K562 (cell line): ENCODE data around the gene NPR2. TPM values are rescaled to one million over a fixed set of nuclear protein-coding genes. Genes with fewer than 3 reads are reported as not detected.
A peak's percentile ranks its signal among the peaks of the same experiment; 100 is the strongest.

Experiments
- ATF4 ChIP-seq: fragments of 450-650 bp; formaldehyde crosslinking; IDR thresholded peaks from 2 replicates; pipeline ENCODE4 v1.4.0; 2022; ENCODE audit warnings: mild to moderate bottlenecking, moderate library complexity
- ATF7 ChIP-seq: fragments of 450-650 bp; IDR thresholded peaks from 2 replicates; pipeline ENCODE4 v1.7.1; 2014; ENCODE audit warnings: mild to moderate bottlenecking, moderate library complexity
- BDP1 ChIP-seq: IDR thresholded peaks from 3 replicates; pipeline ENCODE4 v1.6.1; 2011; ENCODE audit not compliant: insufficient read length, insufficient read depth
- ETV5 ChIP-seq: sonication (generic); formaldehyde crosslinking; IDR thresholded peaks from 2 replicates; pipeline ENCODE4 v1.4.0; 2020; ENCODE audit warnings: low read depth, mild to moderate bottlenecking, missing genetic modification reagents
- GTF2B ChIP-seq: IDR thresholded peaks from 2 replicates; pipeline ENCODE4 v1.6.1; 2011; ENCODE audit not compliant: insufficient read length; ENCODE audit errors: extremely low read depth
- HDAC6 ChIP-seq: IDR thresholded peaks from 2 replicates; pipeline ENCODE4 v1.6.1; 2012; ENCODE audit warnings: low read depth, mild to moderate bottlenecking, control low read depth, inconsistent platforms, low read length, moderate library complexity
- KLF1 ChIP-seq: fragments of 450-650 bp; IDR thresholded peaks from 2 replicates; pipeline ENCODE4 v1.6.1; 2016; ENCODE audit warnings: missing genetic modification characterization, missing compliant biosample characterization
- NFXL1 ChIP-seq: fragments of 450-650 bp; formaldehyde crosslinking; IDR thresholded peaks from 2 replicates; pipeline ENCODE4 v1.4.0; 2021; ENCODE audit warnings: mild to moderate bottlenecking
- NRF1 ChIP-seq, 2 experiments: fragments of 450-650 bp; IDR thresholded peaks in 1 of 2; conservative IDR thresholded peaks in 1 of 2; 2 replicates each; pipeline ENCODE4 v1.6.1; 2014; ENCODE audit warnings: mild to moderate bottlenecking in 2 of 2
- RBBP5 ChIP-seq: fragments of 200-600 bp; sonication (generic); IDR thresholded peaks from 2 replicates; pipeline ENCODE4 v1.6.1; 2012; ENCODE audit warnings: borderline replicate concordance, mild to moderate bottlenecking, low read length, control low read depth, inconsistent platforms; ENCODE audit not compliant: insufficient read depth, poor library complexity, severe bottlenecking
- SIN3A ChIP-seq, 2 experiments: fragments of 150-350 bp in 1 of 2; IDR thresholded peaks; 2 replicates each; pipeline ENCODE4 v1.6.1; 2011 to 2016; ENCODE audit warnings: borderline replicate concordance in 2 of 2, low read depth in 2 of 2, low read length in 2 of 2, mild to moderate bottlenecking in 2 of 2, moderate library complexity in 2 of 2; ENCODE audit not compliant: control insufficient read depth in 1 of 2
- TAF1 ChIP-seq: IDR thresholded peaks from 2 replicates; pipeline ENCODE4 v1.6.1; 2011; ENCODE audit warnings: mild to moderate bottlenecking, low read length, moderate library complexity; ENCODE audit not compliant: insufficient read depth, control insufficient read depth, severe bottlenecking; ENCODE audit errors: extremely low read depth
- ZFX ChIP-seq: sonication (generic); formaldehyde crosslinking; IDR thresholded peaks from 2 replicates; pipeline ENCODE4 v1.8.0; 2022; ENCODE audit warnings: mild to moderate bottlenecking, missing genetic modification reagents, moderate library complexity
- ZNF699 ChIP-seq: fragments of 250-450 bp; sonication (Bioruptor Pico); IDR thresholded peaks from 2 replicates; pipeline ENCODE4 v1.8.0; 2021; ENCODE audit warnings: mild to moderate bottlenecking, moderate library complexity; ENCODE audit not compliant: insufficient replicate concordance
- ZNF707 ChIP-seq: fragments of 250-450 bp; sonication (Bioruptor Pico); conservative IDR thresholded peaks from 2 replicates; pipeline ENCODE4 v1.8.0; 2022; ENCODE audit warnings: inconsistent platforms, mild to moderate bottlenecking, moderate library complexity
- polyA plus RNA-seq, 8 experiments: library from polyadenylated mRNA; depleted of rRNA in 4 of 8; stranded (reverse) in 5 of 8; unstranded in 3 of 8; fragments of >200 nt; fragmentation: Nextera tagmentation in 2 of 8; fragmentation: Illumina TruSeq in 1 of 8; extraction: Ambion mirVana in 2 of 8; extraction: Trizol in 1 of 8; gene quantifications; 2 replicates each; pipeline versions ENCODE4 v1.2.1 to v1.2.3, GENCODE V29; 2011 to 2014; ENCODE audit warnings: inconsistent platforms in 1 of 8, missing spikeins in 1 of 8
- total RNA-seq, 7 experiments: library from RNA; depleted of rRNA in 6 of 7; stranded (reverse); fragments of >200 nt in 6 of 7; fragmentation: Illumina TruSeq in 2 of 7; extraction: Trizol in 2 of 7; gene quantifications; 2 replicates each; pipeline versions ENCODE4 v1.2.1 to v1.2.3, GENCODE V29; 2011 to 2021; ENCODE audit warnings: low replicate concordance in 1 of 7
- TF ChIP-seq, protein P1 (sequence below): fragments of 250-450 bp; sonication (Bioruptor Pico); IDR thresholded peaks from 2 replicates; pipeline ENCODE4 v1.5.0; 2022; ENCODE audit warnings: mild to moderate bottlenecking

Gene NPR2
- total and polyA plus RNA-seq, 9 of the 15 experiments (the other 6 are each of a cell fraction or from before 2014, with no cell fraction given) = 2.4 to 12.9 (median 6.0) TPM

DNA sequence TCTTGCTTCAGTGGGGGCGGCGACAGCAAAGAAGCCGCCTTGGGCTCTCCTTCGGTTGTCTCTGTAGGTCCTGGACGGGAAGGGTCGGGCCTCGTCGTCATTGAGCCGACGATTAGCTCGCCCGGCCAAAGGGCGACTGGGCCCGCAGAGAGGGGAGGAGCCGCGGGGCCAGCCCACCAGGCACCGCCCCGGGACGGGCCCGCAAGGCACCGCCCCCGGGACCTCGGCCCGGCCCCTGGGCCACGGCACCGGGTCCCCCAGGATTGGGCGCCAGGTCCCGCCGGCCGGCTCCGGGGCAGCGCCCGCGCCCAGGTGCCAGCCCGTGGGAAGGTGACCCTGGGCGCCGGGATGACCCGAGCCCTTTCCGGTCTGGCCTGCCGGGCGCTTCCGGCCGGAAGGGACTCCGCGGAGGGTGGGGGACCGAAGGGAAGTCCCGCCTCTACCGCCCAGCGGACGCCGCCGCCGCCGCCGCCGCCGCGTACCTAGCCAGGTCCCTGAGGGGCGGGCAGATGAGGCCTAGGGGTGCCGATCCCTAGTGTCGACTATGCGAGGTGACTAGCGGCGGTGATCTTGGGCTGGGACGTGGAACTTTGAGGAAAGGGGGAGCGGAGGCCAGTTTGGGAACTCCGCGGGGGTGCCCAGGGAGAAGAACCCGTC is 42.4 kb upstream of the NPR2 start, which contains the start of the genes GBA2 and RGP1 (continued):
- TF ChIP-seq RBBP5 = peak; percentile 99
- no peak for TF ChIP-seq KLF1 (tag)
- TF ChIP-seq, protein P1, sequence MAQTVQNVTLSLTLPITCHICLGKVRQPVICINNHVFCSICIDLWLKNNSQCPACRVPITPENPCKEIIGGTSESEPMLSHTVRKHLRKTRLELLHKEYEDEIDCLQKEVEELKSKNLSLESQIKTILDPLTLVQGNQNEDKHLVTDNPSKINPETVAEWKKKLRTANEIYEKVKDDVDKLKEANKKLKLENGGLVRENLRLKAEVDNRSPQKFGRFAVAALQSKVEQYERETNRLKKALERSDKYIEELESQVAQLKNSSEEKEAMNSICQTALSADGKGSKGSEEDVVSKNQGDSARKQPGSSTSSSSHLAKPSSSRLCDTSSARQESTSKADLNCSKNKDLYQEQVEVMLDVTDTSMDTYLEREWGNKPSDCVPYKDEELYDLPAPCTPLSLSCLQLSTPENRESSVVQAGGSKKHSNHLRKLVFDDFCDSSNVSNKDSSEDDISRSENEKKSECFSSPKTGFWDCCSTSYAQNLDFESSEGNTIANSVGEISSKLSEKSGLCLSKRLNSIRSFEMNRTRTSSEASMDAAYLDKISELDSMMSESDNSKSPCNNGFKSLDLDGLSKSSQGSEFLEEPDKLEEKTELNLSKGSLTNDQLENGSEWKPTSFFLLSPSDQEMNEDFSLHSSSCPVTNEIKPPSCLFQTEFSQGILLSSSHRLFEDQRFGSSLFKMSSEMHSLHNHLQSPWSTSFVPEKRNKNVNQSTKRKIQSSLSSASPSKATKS (CRISPR knock-in tag) = no peak
- TF ChIP-seq ETV5 (CRISPR knock-in tag) = peak; percentile 68
- no peak for TF ChIP-seq NFXL1 (CRISPR knock-in tag)
- TF ChIP-seq ATF7 = peak; percentile 38; the same call in 1 of the 2 replicates
- peak; percentile 42 for TF ChIP-seq TAF1
- TF ChIP-seq ZFX (CRISPR knock-in tag) = peak; percentile 71
- no peak for TF ChIP-seq ZNF707
- no peak for TF ChIP-seq HDAC6
- TF ChIP-seq NRF1 (conservative IDR thresholded peaks at IDR 0.05 in 1 of 2, IDR thresholded peaks at IDR 0.05 in 1 of 2) = peak in 1 of 2 experiments; percentile 23; a peak in 2 of 4 replicates
- TF ChIP-seq GTF2B = no peak
- TF ChIP-seq ATF4 (CRISPR knock-in tag) = no peak
- TF ChIP-seq SIN3A (IDR thresholded peaks at IDR 0.05; ENCODE audit: borderline replicate concordance in 2 of 2, control insufficient read depth in 1 of 2, low read depth in 2 of 2, low read length in 2 of 2) = peak in 1 of 2 experiments; percentile 27; a peak in 2 of 4 replicates
- TF ChIP-seq BDP1 = no peak
- no peak for TF ChIP-seq ZNF699 (CRISPR knock-in tag)
